GM19238 (cell line): ENCODE results near the gene CDH4.

Source experiments
- DNase-seq: peaks from one replicate; pipeline ENCODE4 v3.0.0; 2011; ENCODE audit warnings: low spot score; ENCODE audit not compliant: insufficient read length

The CDH4 gene

GRCh38 chr20:61775423-61775822 lies 523.4 kb downstream of the CDH4 start:
- DNase-seq: no peak

GRCh38 chr20:61776491-61777075 lies 524.5 kb downstream of the CDH4 start:
- DNase-seq: no peak

- DNase-seq: no peak
Observed at GRCh38 chr20:61777773-61778494, 525.9 kb downstream of the CDH4 start.

GRCh38 chr20:61778495-61778863 lies 526.4 kb downstream of the CDH4 start:
- no peak for DNase-seq

GRCh38 chr20:61779176-61779965 lies 527.3 kb downstream of the CDH4 start:
- no peak for DNase-seq

GRCh38 chr20:61780066-61780465 lies 528.0 kb downstream of the CDH4 start:
- DNase-seq: no peak

GRCh38 chr20:61784801-61785566 lies 532.9 kb downstream of the CDH4 start:
- DNase-seq: no peak

- DNase-seq: no peak
Observed at GRCh38 chr20:61785567-61785816, 533.4 kb downstream of the CDH4 start.

- DNase-seq: no peak
Observed at GRCh38 chr20:61786230-61786629, 534.2 kb downstream of the CDH4 start.

- no peak for DNase-seq
Observed at GRCh38 chr20:61788343-61788742, 536.3 kb downstream of the CDH4 start.

- DNase-seq: no peak
Observed at GRCh38 chr20:61789329-61789728, 537.3 kb downstream of the CDH4 start.

- no peak for DNase-seq
Observed at GRCh38 chr20:61790116-61790827, 538.2 kb downstream of the CDH4 start.

GRCh38 chr20:61791995-61792394 lies 539.9 kb downstream of the CDH4 start:
- DNase-seq: no peak

GRCh38 chr20:61795669-61796630 lies 543.9 kb downstream of the CDH4 start:
- no peak for DNase-seq

- DNase-seq: no peak
Observed at GRCh38 chr20:61796738-61797137, 544.7 kb downstream of the CDH4 start.

GRCh38 chr20:61797200-61797599 lies 545.1 kb downstream of the CDH4 start:
- DNase-seq: no peak

GRCh38 chr20:61797971-61798411 lies 545.9 kb downstream of the CDH4 start:
- no peak for DNase-seq

- DNase-seq: no peak
Observed at GRCh38 chr20:61798632-61799031, 546.6 kb downstream of the CDH4 start.

GRCh38 chr20:61799394-61799923 lies 547.4 kb downstream of the CDH4 start:
- DNase-seq: no peak

- DNase-seq: no peak
Observed at GRCh38 chr20:61799928-61800327, 547.9 kb downstream of the CDH4 start.
